ENCODE measurements around the gene FGA. TPM values are rescaled to one million over a fixed set of nuclear protein-coding genes. Genes with fewer than 3 reads are reported as not detected.
"Not testable (repeated sequence)": the region's sequence is repeated elsewhere in the genome, so short reads cannot be mapped to it uniquely, and the experiment has no call there.

FGA gene
- polyA plus RNA-seq, 1 donor = not detected

DNA sequence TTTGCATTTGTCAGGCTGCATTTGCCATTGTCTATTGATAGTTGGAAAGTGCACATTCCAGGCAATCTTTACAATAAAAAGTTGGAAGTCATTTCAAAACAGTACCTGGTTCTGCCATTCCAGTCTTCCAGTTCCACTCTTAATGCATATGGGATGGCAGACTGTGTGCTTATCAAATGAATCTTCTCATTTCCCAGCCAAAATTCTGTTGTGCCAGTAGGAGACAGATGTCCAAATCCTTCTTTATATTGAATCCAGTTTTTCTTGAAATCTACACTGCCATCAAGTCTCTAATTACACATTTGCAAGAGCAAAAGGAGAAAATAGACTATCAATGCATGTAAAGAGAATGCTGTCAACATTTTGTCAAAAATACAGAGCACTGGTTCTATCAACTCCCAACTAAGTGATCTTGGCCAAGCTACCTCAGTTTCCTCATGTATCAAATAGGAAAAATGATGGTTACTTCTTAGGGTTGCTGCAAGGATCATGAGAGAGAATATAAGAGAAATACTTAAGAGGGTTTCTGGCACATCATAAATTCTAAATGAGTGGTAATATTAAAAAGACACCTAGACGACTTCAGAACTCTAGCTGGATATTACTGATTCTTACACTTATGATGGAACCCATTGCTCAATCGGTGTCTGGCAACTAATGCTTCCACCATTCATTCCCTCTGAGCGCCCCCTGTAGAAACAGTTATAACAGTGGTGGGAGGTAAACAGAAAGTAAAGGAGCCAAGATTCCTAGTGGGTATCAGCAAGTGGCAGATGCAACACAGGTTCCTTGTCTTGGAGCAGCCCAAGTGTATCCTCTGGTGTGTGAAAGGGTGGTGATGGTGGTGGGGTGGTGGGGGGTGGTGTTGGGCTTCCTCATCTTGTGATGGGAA, 18.1 kb upstream of the FGA start:
- no peak for DNase-seq (ENCODE audit: low read depth)

GRCh38 chr4:154606728-154607723, 16.5 kb upstream of the FGA start:
- DNase-seq (ENCODE audit: low read depth) = no peak

GRCh38 chr4:154604696-154605200, 14.2 kb upstream of the FGA start:
- DNase-seq (ENCODE audit: low read depth) = no peak

- DNase-seq (ENCODE audit: low read depth) = no peak
Measured at GRCh38 chr4:154603033-154603943, 12.7 kb upstream of the FGA start.

DNA sequence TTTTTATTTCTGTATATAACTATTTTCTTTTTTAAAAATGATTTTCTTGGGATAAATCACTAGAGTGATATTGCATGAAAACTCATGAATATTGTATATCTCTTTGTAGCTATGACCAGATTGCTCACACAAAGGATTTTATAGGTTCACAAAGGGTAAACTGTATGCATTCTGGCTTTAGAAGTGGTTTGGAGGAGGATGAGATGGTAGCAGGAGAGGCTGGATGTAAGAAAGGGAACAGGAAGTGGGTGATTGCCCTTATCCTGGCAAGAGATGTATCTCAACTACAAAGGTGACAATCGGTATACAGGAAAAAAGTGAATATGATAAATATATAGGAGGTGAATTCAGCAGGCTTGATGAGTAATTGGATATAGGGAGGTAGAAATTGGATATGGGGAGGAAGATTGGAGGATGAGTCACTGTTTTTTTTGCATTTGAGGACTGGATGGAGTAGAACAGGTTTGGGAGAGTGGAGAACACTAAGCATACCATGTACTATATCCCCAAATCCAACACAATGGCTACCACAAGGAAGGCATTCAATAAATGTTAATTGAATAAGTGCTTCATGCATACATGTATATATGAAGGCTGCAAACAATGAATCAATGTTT, 12.0 kb upstream of the FGA start:
- DNase-seq (ENCODE audit: low read depth) = no peak

- no peak for DNase-seq (ENCODE audit: low read depth)
Measured at GRCh38 chr4:154597798-154598774, 7.5 kb upstream of the FGA start.

DNA sequence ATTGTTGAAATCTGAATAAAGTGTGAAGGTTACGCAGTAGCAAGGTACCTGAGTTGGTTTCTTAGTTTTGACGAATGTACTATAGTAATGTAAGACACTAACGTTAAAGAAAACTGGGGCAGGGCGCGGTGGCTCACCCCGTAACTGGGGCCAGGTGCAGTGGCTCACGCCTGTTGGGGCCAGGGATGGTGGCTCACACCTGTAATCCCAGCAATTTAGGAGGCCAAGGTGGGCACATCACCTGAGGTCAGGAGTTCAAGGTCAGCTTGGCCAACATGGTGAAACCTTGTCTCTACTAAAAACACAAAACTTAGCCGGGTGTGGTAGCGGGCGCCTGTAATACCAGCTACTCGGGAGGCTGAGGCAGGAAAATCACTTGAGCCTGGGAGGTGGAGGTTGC, 6.7 kb upstream of the FGA start:
- DNase-seq (ENCODE audit: low read depth) = not testable (repeated sequence)

DNA sequence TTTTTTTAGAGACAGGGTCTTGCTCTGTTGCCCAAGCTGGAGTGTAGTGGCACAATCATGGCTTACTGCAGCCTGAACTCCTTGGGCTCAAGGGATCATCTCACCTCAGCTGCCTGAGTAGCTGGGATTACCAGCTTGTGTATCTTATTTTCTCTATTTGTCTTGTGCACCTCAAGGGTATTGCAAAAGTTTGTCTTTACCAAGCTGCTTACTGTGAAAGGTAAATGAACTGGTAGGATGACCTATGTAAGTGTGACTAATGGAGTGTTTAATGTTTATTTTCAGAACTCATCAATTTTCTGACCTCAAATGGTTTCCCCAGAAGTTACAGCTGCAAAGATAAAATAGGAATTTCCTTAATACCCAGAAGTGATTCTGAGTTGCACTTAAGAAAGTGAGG, 5.3 kb upstream of the FGA start:
- no peak for DNase-seq (ENCODE audit: low read depth)

- DNase-seq (ENCODE audit: low read depth) = not testable (repeated sequence)
Measured at GRCh38 chr4:154594343-154594742, 3.8 kb upstream of the FGA start.

DNA sequence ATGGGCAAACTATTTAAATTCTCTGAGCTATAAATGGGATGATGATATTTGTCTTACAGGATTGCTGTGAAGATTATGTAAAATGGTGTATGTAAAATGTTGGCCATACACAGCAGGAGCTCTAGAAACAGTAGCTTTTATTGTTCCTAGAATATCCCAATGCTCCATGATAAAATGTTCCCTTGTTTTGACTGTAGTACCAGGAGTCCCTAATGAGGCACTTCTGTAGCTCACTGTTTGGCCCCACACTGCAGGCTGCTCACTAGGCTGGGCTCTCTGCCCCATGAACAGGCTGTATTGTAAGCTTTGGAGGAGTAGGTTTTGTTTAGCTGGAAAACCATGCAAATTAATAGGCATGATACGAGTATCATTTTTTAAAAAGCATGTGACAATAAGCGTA, 3.3 kb upstream of the FGA start:
- no peak for DNase-seq (ENCODE audit: low read depth)

- DNase-seq (ENCODE audit: low read depth) = no peak
Measured at GRCh38 chr4:154591890-154592289, 1.3 kb upstream of the FGA start.

DNA sequence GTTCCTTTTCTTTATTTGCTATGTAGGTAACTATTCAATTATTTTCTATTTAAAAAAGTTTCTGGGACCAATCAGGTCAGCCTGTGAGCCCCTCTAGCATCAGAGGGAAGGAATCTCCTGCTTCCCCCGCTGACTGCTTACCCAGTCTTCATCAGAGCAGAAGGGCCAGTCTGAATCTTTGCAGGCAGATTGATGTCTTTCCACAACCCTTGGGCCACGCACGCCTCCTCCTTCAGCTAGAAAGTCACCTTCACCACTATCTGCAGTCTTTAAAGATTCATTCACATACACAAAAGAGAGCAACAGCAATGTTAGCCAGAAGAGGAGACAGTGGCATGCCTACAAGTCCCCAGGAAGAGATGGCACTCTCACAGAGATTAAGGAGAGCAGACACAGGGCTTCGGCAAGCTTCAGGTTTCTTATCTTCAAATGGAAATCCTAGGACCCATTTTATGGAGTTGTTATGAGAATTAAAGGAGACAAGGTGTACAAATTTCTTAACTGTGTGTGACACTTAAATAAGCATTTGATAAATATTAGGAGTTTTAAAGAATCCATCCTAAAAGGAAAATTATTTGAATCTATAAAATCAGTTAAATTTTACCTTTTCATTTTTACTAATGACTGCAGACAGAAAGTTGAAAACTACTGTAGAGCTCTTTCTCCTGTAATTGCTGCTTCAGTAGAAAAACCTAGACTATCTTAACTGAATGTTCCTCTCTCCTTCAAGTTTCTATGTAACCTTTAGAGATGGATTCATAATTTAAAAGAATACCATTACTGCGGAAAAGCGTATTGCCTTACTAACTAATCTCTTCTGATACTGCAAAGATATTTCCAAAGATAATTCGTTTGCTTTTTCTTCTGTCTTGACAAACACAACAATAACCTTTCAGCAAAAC, 995 bp downstream of the FGA start:
- DNase-seq (ENCODE audit: low read depth) = no peak

- DNase-seq (ENCODE audit: low read depth) = no peak
Measured at GRCh38 chr4:154588198-154588597, 2.3 kb downstream of the FGA start.

- DNase-seq (ENCODE audit: low read depth) = no peak
Measured at GRCh38 chr4:154586296-154587033, 4.1 kb downstream of the FGA start.

- no peak for DNase-seq (ENCODE audit: low read depth)
Measured at GRCh38 chr4:154585369-154586018, 5.0 kb downstream of the FGA start.

DNA sequence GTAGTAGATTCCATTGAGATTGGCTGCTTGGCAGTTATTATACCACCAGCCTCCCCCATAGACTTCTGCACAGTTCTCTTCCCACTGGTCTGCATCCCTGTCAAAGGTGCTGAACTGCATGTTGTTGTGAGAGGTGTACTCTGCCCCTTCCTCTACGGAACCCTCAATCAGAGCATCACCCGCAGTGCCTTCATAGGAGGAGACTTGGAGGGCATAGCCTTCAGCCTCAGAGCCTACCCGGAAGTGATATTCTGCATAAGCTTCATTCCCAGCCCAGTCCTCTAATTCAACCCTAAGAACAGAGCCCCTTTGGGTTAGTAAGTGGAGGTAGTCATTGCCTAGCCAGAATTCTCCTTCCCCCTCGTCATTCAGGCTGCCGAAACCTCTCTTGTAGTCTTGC, 6.3 kb downstream of the FGA start:
- DNase-seq (ENCODE audit: low read depth) = no peak

DNA sequence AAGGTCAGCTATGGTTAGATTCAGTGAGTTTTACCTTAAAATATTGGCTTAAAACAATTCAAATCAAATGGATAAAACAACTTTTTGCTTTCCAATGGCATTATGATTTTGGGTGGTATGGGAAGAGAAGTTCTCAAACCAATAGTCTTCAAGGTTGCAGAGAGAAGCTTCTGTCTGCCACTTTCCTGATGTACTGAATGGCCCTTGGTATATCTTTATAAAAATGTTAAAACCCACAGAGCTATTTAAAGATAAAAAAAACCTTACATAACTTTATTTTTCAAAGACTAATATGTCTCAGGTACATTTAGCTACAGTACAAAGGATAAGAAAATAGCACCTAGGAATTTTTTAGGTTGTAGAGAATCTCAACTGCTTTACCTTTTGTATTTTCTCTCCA, 6.9 kb downstream of the FGA start:
- no peak for DNase-seq (ENCODE audit: low read depth)

Measured in forelimb muscle (tissue), 1 donor.